Measurements from ENCODE around the gene ZNF101. TPM values are rescaled to one million over a fixed set of nuclear protein-coding genes. Genes with fewer than 3 reads are reported as not detected.

ZNF101 gene
- total and polyA plus RNA-seq, 9 of the 15 experiments (the other 6 are each of a cell fraction or from before 2014, with no cell fraction given), result 9.6 to 20.3 (median 12.4) TPM

DNA sequence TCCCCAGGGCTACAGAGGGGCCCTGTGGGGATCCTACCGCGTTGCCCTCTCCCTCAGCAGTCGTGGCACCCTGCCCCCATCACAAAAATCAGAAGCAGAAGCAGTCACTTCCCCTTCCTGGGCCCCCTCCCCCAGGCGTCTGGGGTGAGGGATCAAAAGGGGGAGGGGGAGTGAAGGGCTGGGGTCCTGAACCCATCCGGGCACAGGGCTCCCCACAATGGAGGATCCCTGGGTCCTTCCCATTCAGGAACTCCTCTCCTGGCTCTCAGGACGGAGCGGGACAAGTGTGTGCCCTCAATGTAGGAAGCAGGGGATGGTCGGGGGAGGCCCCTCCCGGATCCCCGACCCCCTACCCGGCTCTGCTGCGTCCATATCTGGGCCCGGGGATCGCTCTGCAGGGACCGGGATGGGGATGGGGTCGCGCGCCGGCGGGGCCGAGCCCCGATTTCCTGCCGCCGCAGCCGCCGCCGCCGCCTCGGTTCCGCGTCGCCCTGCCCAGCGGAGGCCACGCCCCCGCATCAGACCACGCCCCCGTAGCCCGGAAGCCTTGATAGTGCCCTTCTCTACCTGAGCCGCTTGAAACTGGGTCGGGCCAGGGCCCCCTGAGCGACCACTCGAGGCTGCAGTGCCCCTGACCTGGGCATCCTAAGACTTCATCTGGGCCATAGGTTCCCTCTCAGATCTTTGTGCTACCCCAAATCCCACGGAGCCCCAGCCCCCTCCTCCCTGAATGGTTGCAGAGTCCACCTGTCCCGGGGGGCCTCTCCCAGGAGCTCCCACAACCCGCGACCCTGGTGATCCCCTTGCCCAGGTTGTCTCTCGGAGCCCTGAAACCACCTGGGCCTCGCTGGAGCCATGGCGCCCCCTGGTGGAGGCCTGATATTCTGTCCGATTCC lies 25.2 kb upstream of the ZNF101 start, which contains the start of gene GMIP (continued):
- TF ChIP-seq, protein P1, sequence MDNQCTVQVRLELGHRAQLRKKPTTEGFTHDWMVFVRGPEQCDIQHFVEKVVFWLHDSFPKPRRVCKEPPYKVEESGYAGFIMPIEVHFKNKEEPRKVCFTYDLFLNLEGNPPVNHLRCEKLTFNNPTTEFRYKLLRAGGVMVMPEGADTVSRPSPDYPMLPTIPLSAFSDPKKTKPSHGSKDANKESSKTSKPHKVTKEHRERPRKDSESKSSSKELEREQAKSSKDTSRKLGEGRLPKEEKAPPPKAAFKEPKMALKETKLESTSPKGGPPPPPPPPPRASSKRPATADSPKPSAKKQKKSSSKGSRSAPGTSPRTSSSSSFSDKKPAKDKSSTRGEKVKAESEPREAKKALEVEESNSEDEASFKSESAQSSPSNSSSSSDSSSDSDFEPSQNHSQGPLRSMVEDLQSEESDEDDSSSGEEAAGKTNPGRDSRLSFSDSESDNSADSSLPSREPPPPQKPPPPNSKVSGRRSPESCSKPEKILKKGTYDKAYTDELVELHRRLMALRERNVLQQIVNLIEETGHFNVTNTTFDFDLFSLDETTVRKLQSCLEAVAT (IDR thresholded peaks at IDR 0.05), result no peak
- no peak for TF ChIP-seq ZBTB17 (CRISPR knock-in tag; IDR thresholded peaks at IDR 0.05)
- TF ChIP-seq HMGN3 (IDR thresholded peaks at IDR 0.05; ENCODE audit: borderline replicate concordance, extremely low read depth, insufficient read length, low read depth, low read length), result peak; percentile 14
- 0 out of 2 replicates have a peak, but pooled peaks have one; percentile 46 for TF ChIP-seq ARID2 (IDR thresholded peaks at IDR 0.05)
- peak; percentile 50 for TF ChIP-seq CHD1 (IDR thresholded peaks at IDR 0.05; ENCODE audit: low read length)
- no peak for TF ChIP-seq MTA2 (IDR thresholded peaks at IDR 0.05; ENCODE audit: low read depth)
- TF ChIP-seq, protein P2, sequence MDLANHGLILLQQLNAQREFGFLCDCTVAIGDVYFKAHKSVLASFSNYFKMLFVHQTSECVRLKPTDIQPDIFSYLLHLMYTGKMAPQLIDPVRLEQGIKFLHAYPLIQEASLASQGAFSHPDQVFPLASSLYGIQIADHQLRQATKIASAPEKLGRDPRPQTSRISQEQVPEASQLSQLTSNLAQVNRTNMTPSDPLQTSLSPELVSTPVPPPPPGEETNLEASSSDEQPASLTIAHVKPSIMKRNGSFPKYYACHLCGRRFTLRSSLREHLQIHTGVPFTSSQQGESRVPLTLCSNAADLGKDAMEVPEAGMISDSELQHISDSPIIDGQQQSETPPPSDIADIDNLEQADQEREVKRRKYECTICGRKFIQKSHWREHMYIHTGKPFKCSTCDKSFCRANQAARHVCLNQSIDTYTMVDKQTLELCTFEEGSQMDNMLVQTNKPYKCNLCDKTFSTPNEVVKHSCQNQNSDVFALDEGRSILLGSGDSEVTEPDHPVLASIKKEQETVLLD (IDR thresholded peaks at IDR 0.05), result peak; percentile 64; the same call in 1 of the 2 replicates
- TF ChIP-seq ZNF431 (CRISPR knock-in tag; IDR thresholded peaks at IDR 0.05), result 0 out of 2 replicates have a peak, but pooled peaks have one; percentile 6
- TF ChIP-seq ETV5 (CRISPR knock-in tag; IDR thresholded peaks at IDR 0.05; ENCODE audit: low read depth), result peak; percentile 76; the same call in 1 of the 2 replicates
- TF ChIP-seq SMAD4 (CRISPR knock-in tag; conservative IDR thresholded peaks at IDR 0.05), result no peak; the same call in 1 of the 2 replicates
- TF ChIP-seq NR2C1 (IDR thresholded peaks at IDR 0.05), result 0 out of 2 replicates have a peak, but pooled peaks have one; percentile 11
- no peak for TF ChIP-seq NR2C1 (tag; IDR thresholded peaks at IDR 0.05)
- TF ChIP-seq ZEB2 (IDR thresholded peaks at IDR 0.05), result peak; percentile 85
- TF ChIP-seq PPARD (CRISPR knock-in tag; IDR thresholded peaks at IDR 0.05), result no peak
- peak; percentile 81; the same call in 1 of the 2 replicates for TF ChIP-seq PHF8 (IDR thresholded peaks at IDR 0.05; ENCODE audit: borderline replicate concordance, low read length)
